Measurements from ENCODE around the gene PTPRE.

The PTPRE gene

DNA sequence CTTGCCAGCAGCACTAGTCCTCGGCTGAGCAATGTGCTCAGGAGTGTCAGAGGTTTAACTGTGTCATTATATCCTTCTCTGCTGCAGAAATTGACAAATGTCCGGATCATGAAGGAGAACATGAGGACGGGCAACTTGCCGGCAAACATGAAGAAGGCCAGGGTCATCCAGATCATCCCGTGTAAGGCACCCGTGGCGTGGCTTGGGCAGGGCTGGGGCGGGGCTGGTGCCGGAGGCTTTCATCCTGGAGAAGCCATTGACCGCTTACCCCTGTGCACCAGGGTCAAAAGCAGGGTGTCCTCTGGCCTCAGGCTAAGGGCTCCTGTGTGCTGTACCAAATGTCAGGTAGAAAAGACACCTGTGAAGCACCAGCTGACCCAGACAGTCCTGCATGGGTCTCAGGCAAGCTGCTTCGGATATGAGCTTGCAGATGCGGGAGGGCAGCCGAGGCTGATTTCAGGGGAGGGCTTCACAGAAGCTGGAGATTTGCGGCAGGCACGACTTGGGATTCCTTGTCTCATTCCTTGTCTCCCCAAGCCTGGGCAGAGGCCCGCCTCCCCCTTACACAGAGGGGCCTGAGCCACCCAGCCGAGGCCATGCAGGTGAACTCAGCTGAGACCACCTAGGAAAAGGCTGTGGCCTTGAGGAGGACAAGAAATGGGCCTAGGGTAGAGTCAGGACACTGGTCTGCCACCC lies 164.0 kb downstream of the PTPRE start:
- ChIA-PET POLR2A (no interaction called here), CTCF (interaction anchor here (0.6 to 17.6 kb wide), 13 partner anchors 8 to 355 kb away, joined by 3 to 335 read pairs (median 14); partner anchors contain the start of gene PTPRE)
- TF ChIP-seq, protein P1, sequence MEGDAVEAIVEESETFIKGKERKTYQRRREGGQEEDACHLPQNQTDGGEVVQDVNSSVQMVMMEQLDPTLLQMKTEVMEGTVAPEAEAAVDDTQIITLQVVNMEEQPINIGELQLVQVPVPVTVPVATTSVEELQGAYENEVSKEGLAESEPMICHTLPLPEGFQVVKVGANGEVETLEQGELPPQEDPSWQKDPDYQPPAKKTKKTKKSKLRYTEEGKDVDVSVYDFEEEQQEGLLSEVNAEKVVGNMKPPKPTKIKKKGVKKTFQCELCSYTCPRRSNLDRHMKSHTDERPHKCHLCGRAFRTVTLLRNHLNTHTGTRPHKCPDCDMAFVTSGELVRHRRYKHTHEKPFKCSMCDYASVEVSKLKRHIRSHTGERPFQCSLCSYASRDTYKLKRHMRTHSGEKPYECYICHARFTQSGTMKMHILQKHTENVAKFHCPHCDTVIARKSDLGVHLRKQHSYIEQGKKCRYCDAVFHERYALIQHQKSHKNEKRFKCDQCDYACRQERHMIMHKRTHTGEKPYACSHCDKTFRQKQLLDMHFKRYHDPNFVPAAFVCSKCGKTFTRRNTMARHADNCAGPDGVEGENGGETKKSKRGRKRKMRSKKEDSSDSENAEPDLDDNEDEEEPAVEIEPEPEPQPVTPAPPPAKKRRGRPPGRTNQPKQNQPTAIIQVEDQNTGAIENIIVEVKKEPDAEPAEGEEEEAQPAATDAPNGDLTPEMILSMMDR (IDR thresholded peaks at IDR 0.05; ENCODE audit: control extremely low read depth, extremely low read depth, low read depth, missing control alignments): no peak
- DNase-seq (ENCODE audit: extremely low spot score): no peak

DNA sequence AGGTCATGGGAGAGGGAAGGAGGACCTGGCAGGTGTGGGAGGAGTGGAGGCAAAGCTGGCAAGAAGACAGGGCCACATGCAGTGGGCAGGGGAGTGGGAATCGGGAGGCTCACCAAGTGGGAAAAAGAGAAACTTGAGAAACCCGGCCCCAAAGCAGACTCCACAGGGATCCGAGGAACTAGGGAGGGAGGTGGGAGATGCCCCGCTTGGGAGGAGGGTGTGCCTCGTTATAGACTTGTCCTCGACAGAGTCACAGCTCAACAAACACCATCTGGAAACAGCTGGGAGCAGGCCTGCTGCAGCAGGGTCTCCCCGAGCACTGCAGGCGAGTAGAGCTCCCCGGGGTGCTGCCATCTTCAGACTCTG lies 164.5 kb downstream of the PTPRE start:
- POLR2A ChIA-PET: no interaction called here
- CTCF ChIA-PET: interaction anchor here (1.0 to 17.6 kb wide), 8 partner anchors 9 to 165 kb away, joined by 3 to 335 read pairs (median 9); partner anchors contain the start of gene PTPRE
- DNase-seq (ENCODE audit: extremely low spot score): no peak
- TF ChIP-seq, protein P1 (IDR thresholded peaks at IDR 0.05; ENCODE audit: control extremely low read depth, extremely low read depth, low read depth, missing control alignments): no peak

DNA sequence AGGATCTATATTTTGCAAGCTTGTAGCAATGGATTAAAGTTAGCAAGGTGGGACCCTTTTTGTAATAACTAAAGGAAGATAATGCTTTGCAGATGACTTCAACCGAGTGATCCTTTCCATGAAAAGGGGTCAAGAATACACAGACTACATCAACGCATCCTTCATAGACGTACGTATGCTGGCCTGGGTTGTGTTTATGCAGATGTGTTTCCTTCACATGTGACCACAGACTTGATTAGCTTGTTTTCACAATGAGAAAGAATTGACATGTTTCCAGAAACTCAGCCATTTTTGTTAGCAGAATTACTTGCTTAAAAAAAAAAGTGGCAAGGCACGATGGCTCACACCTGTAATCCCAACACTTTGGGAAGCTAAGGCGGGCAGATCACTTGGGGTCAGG lies 165.1 kb downstream of the PTPRE start:
- TF ChIP-seq, protein P1 (IDR thresholded peaks at IDR 0.05; ENCODE audit: control extremely low read depth, extremely low read depth, low read depth, missing control alignments): no peak
- ChIA-PET POLR2A (no interaction called here), CTCF (interaction anchor here (1.0 to 17.6 kb wide), 6 partner anchors 9 to 78 kb away, joined by 3 to 335 read pairs (median 16); no protein-coding TSS in a partner anchor)
- DNase-seq (ENCODE audit: extremely low spot score): no peak

DNA sequence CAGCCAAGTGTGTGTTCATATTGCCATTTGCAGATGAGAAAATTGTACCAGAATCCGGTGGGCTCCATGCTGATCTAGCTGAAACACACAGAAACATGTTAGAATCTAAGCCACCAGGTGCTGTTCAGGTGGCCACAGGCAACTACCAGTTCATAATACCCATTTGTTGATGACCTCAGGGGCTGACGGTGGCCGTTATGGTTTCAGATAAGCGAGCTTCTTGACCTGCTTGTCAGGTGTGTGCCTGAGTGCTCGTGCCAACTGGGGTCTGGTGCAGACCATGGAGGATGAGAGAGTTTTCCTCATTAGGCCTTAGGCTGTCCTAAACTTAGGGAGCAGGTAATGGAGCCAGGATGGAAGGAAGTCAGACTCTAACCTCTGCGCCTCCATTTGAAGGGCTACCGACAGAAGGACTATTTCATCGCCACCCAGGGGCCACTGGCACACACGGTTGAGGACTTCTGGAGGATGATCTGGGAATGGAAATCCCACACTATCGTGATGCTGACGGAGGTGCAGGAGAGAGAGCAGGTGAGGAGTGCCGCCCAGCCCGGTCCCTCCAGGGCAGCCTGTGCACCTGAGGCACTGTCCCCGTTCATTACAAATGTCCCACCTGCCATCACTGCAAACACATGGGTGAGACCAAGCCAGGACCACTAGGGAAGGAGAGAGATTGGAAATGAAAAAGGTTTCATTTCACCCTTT lies 166.2 kb downstream of the PTPRE start:
- DNase-seq (ENCODE audit: extremely low spot score): no peak
- TF ChIP-seq, protein P1 (IDR thresholded peaks at IDR 0.05; ENCODE audit: control extremely low read depth, extremely low read depth, low read depth, missing control alignments): no peak
- POLR2A ChIA-PET: no interaction called here
- CTCF ChIA-PET: interaction anchor here (4.4 to 17.6 kb wide), 2 partner anchors 8 to 40 kb away, joined by 26 to 335 read pairs; no protein-coding TSS in a partner anchor

DNA sequence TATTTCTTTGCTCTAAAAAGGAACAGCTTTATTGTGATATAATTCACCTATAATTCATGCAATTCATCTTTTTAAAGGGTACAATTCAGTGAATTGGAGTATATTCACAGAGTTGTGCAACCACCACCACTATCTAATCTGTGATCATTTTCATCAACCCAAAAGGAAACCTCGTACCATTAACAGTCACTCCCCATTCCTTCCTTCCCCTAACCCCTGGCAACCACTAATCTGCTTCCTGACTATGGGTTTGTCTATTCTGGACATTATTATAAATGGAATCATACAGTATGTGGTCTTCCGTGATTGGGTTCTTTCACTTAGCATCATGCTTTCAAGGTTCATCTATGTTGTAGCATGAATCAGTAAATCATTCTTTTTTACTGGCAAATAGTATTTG lies 167.0 kb downstream of the PTPRE start:
- no peak for DNase-seq (ENCODE audit: extremely low spot score)
- POLR2A ChIA-PET: no interaction called here
- CTCF ChIA-PET: interaction anchor here (5.3 to 17.6 kb wide), 2 partner anchors 41 to 78 kb away, joined by 70 to 335 read pairs; no protein-coding TSS in a partner anchor
- TF ChIP-seq, protein P1 (IDR thresholded peaks at IDR 0.05; ENCODE audit: control extremely low read depth, extremely low read depth, low read depth, missing control alignments): no peak

DNA sequence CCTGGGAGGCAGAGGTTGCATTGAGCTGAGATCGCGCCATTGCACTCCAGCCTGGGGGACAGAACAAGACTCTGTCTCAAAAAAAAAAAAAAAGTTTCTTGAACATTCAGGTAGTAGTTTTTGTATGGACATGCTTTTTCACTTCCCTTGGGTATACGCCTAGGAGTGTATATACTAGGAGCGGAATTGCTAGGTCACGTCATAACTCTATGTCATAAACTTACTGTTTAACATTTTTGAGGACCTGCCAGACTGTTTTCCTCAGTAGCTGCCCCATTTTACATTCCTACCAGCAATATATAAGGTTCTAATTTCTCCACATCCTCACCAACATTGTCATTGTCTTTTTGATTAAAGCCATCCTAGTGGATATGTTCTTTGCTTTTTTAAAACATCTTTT lies 167.7 kb downstream of the PTPRE start:
- CTCF ChIA-PET: interaction anchor here (5.3 to 17.6 kb wide), 2 partner anchors 42 to 77 kb away, joined by 70 to 335 read pairs; no protein-coding TSS in a partner anchor
- POLR2A ChIA-PET: no interaction called here
- TF ChIP-seq, protein P1 (IDR thresholded peaks at IDR 0.05; ENCODE audit: control extremely low read depth, extremely low read depth, low read depth, missing control alignments): no peak
- no peak for DNase-seq (ENCODE audit: extremely low spot score)
